ENCODE results near the gene AGTRAP.

DNA sequence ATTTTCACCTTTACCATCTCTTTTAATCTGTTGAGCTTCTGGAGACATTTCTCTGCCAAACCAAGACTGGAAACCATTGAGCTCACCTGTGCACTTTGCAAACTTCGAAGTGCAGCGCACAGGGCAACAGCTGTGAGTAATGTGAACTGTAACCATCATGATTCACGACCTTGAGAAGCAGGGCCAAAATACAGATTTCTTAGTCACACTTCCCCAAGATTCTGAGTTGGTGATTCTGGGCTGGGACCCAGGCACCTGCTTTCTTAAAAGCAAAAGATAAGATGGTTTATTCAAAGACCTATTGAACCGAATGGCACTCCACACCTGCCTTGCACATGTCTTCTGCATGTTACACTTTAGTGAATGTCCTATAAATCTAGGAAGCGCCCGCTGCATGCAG lies 10.2 kb downstream of the AGTRAP start:
- TF ChIP-seq, protein P1, sequence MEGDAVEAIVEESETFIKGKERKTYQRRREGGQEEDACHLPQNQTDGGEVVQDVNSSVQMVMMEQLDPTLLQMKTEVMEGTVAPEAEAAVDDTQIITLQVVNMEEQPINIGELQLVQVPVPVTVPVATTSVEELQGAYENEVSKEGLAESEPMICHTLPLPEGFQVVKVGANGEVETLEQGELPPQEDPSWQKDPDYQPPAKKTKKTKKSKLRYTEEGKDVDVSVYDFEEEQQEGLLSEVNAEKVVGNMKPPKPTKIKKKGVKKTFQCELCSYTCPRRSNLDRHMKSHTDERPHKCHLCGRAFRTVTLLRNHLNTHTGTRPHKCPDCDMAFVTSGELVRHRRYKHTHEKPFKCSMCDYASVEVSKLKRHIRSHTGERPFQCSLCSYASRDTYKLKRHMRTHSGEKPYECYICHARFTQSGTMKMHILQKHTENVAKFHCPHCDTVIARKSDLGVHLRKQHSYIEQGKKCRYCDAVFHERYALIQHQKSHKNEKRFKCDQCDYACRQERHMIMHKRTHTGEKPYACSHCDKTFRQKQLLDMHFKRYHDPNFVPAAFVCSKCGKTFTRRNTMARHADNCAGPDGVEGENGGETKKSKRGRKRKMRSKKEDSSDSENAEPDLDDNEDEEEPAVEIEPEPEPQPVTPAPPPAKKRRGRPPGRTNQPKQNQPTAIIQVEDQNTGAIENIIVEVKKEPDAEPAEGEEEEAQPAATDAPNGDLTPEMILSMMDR (conservative IDR thresholded peaks at IDR 0.05) = no peak
- TF ChIP-seq EZH2 (IDR thresholded peaks at IDR 0.05; ENCODE audit: low read depth) = no peak

Data from PC-9 (cell line).